ENCODE measurements around the gene PPP1R18. TPM values are rescaled to one million over a fixed set of nuclear protein-coding genes. Genes with fewer than 3 reads are reported as not detected.
A peak's percentile ranks its signal among the peaks of the same experiment; 100 is the strongest.

Gene PPP1R18
- total and polyA plus RNA-seq, 9 of the 15 experiments (the other 6 are each of a cell fraction or from before 2014, with no cell fraction given): 12.0 to 99.2 (median 42.6) TPM

- peaks cover 79% of the 10 kb centered on the region for H3K36me3 ChIP-seq (ENCODE audit: control insufficient read depth, insufficient read depth, low read length)
Observed at GRCh38 chr6:30711758-30712380, 25.4 kb upstream of the PPP1R18 start.

More at GRCh38 chr6:30711758-30712380, 25.4 kb upstream of the PPP1R18 start:
- no TSS peak for BruUV-seq (replicated peaks)
- no peaks in the 10 kb centered on the region for H3K9me1 ChIP-seq (ENCODE audit: control insufficient read depth, insufficient read depth, low read length)
- 0 out of 4 replicates have a peak overlapping the region, but pooled peaks of 1 of the 2 experiments have one; percentile 39 for H3K9ac ChIP-seq (ENCODE audit: insufficient read depth in 1 of 2, low read depth in 2 of 2, low read length in 2 of 2)
- H3K27ac ChIP-seq (ENCODE audit: extremely low read depth, low read depth, low read length): no peak overlapping the region
- H3K4me2 ChIP-seq (ENCODE audit: insufficient read depth, low read length): no peak overlapping the region
- in situ Hi-C loops (cut with MboI): no loop called here
- no peak for TF ChIP-seq KHSRP (IDR thresholded peaks at IDR 0.05)
- peak; percentile 19 for TF ChIP-seq E2F8 (IDR thresholded peaks at IDR 0.05; ENCODE audit: low read depth, partially characterized antibody)
- H3K79me2 ChIP-seq (ENCODE audit: control insufficient read depth, insufficient read depth, low read length): peaks cover 30% of the 10 kb centered on the region
- no peak for FAIRE-seq
- peaks cover 4 to 10% of the 10 kb centered on the region in 2 experiments; a peak in 3 of 5 replicates for H3K4me1 ChIP-seq (replicated peaks in 1 of 2; ENCODE audit: control insufficient read depth in 2 of 2, insufficient read depth in 2 of 2, low read length in 2 of 2)
- no peak overlapping the region for H2AFZ ChIP-seq (ENCODE audit: low read depth, low read length)
- peak in 1 of 4 experiments; percentile 8 for DNase-seq (ENCODE audit: extremely low read depth in 1 of 4, low spot score in 3 of 4)
- peak; percentile 8; the same call in 1 of the 3 replicates for ATAC-seq
- WGBS (ENCODE audit: insufficient coverage, low coverage, missing lambda C conversion rate): 90% methylated on average over 1 of the region's 1 CpG
- POLR2A ChIA-PET: interaction anchor here (0.7 to 27.1 kb wide), 6 partner anchors 10 to 245 kb away, joined by 3 to 524 read pairs (median 4); partner anchors contain the start of gene NRM
- H4K20me1 ChIP-seq (replicated peaks; ENCODE audit: control insufficient read depth, insufficient read depth, low read length): no peaks in the 10 kb centered on the region
- no peaks in the 10 kb centered on the region for H3K27me3 ChIP-seq (ENCODE audit: control insufficient read depth in 2 of 2, insufficient read depth in 2 of 2, low read length in 2 of 2)
- intact Hi-C loops (cut with micrococcal nuclease): no loop called here
- no peaks in the 10 kb centered on the region for H3K9me3 ChIP-seq (replicated peaks; ENCODE audit: control insufficient read depth, insufficient read depth, low read depth, low read length)
- H3K4me3 ChIP-seq: no peak overlapping the region
- CTCF ChIA-PET (ENCODE audit: low intra/inter-chr PET ratio): no interaction called here
